Parathyroid adenoma (tissue), 2 donors: Measurements from ENCODE around the gene ABAT.

Source experiments
- H2AFZ ChIP-seq: fragments of 300-600 bp; sonication (generic); one replicate; pipeline ENCODE4 v1.7.0; 2017; ENCODE audit warnings: antibody characterized with exemption, mild to moderate bottlenecking
- H3K27ac ChIP-seq: fragments of 300-600 bp; sonication (generic); one replicate; pipeline ENCODE4 v1.7.0; 2017
- H3K27me3 ChIP-seq: fragments of 300-600 bp; sonication (generic); one replicate; pipeline ENCODE4 v1.7.0; 2017; ENCODE audit warnings: low read length; ENCODE audit not compliant: control insufficient read depth, insufficient read depth
- H3K36me3 ChIP-seq: fragments of 300-600 bp; sonication (generic); one replicate; pipeline ENCODE4 v1.7.0; 2017; ENCODE audit warnings: low read length; ENCODE audit not compliant: control insufficient read depth, insufficient read depth
- H3K4me1 ChIP-seq: fragments of 300-600 bp; sonication (generic); one replicate; pipeline ENCODE4 v1.7.0; 2017; ENCODE audit warnings: control low read depth
- H3K4me2 ChIP-seq: fragments of 300-600 bp; sonication (generic); one replicate; pipeline ENCODE4 v1.7.0; 2017; ENCODE audit warnings: low read length
- H3K4me3 ChIP-seq: fragments of 300-600 bp; sonication (generic); one replicate; pipeline ENCODE4 v1.7.0; 2017; ENCODE audit warnings: low read depth, low read length
- H3K79me2 ChIP-seq: fragments of 300-600 bp; sonication (generic); one replicate; pipeline ENCODE4 v1.7.0; 2017; ENCODE audit warnings: control low read depth
- H3K9ac ChIP-seq: fragments of 300-600 bp; sonication (generic); one replicate; pipeline ENCODE4 v1.7.0; 2017; ENCODE audit warnings: mild to moderate bottlenecking
- H3K9me3 ChIP-seq: fragments of 300-600 bp; sonication (generic); one replicate; pipeline ENCODE4 v1.7.0; 2017; ENCODE audit warnings: low read length; ENCODE audit not compliant: control insufficient read depth
- CTCF ChIP-seq: fragments of 300-600 bp; sonication (generic); IDR thresholded peaks from one replicate; pipeline ENCODE4 v1.7.0; 2017; ENCODE audit warnings: antibody characterized with exemption, mild to moderate bottlenecking
- donor health status: primary hyperparathyroidism.

The ABAT gene

GRCh38 chr16:8761078-8761477 is 86.7 kb downstream of the ABAT start:
- Histone ChIP-seq H3K9ac (no peak overlapping the region), H3K36me3 (no peaks in the 10 kb centered on the region), H3K27me3 (no peaks in the 10 kb centered on the region), H3K4me2 (no peak overlapping the region), H3K27ac (no peak overlapping the region), H3K4me1 (no peaks in the 10 kb centered on the region), H3K79me2 (no peaks in the 10 kb centered on the region), H3K4me3 (no peak overlapping the region), H3K9me3 (no peaks in the 10 kb centered on the region), H2AFZ (no peak overlapping the region)
- no peak for TF ChIP-seq CTCF

GRCh38 chr16:8762254-8762653 is 87.8 kb downstream of the ABAT start:
- H3K36me3 ChIP-seq, result no peaks in the 10 kb centered on the region
- H3K4me1 ChIP-seq, result no peaks in the 10 kb centered on the region
- H2AFZ ChIP-seq, result no peak overlapping the region
- H3K79me2 ChIP-seq, result no peaks in the 10 kb centered on the region
- H3K27me3 ChIP-seq, result no peaks in the 10 kb centered on the region
- no peak overlapping the region for H3K4me2 ChIP-seq
- no peak overlapping the region for H3K27ac ChIP-seq
- no peak for TF ChIP-seq CTCF
- H3K9me3 ChIP-seq, result no peaks in the 10 kb centered on the region
- no peak overlapping the region for H3K4me3 ChIP-seq
- no peak overlapping the region for H3K9ac ChIP-seq

- Histone ChIP-seq H3K27ac (no peak overlapping the region), H3K36me3 (no peaks in the 10 kb centered on the region), H3K9ac (no peak overlapping the region), H3K4me3 (no peak overlapping the region), H3K4me1 (no peaks in the 10 kb centered on the region), H3K79me2 (no peaks in the 10 kb centered on the region), H3K4me2 (no peak overlapping the region), H3K27me3 (no peaks in the 10 kb centered on the region), H2AFZ (no peak overlapping the region), H3K9me3 (no peaks in the 10 kb centered on the region)
- TF ChIP-seq CTCF, result no peak
These were observed 88.7 kb downstream of the ABAT start for GRCh38 chr16:8763083-8763482.

GRCh38 chr16:8763899-8764298 is 89.5 kb downstream of the ABAT start:
- Histone ChIP-seq H3K36me3 (no peaks in the 10 kb centered on the region), H3K4me2 (no peak overlapping the region), H3K79me2 (no peaks in the 10 kb centered on the region), H3K9ac (no peak overlapping the region), H3K27me3 (no peaks in the 10 kb centered on the region), H3K9me3 (no peaks in the 10 kb centered on the region), H3K4me1 (no peaks in the 10 kb centered on the region), H3K4me3 (no peak overlapping the region), H2AFZ (no peak overlapping the region), H3K27ac (no peak overlapping the region)
- TF ChIP-seq CTCF, result no peak

GRCh38 chr16:8764525-8765250 is 90.3 kb downstream of the ABAT start:
- H3K4me1 ChIP-seq, result no peaks in the 10 kb centered on the region
- no peaks in the 10 kb centered on the region for H3K36me3 ChIP-seq
- H2AFZ ChIP-seq, result no peak overlapping the region
- H3K9ac ChIP-seq, result no peak overlapping the region
- no peak overlapping the region for H3K4me3 ChIP-seq
- no peaks in the 10 kb centered on the region for H3K27me3 ChIP-seq
- H3K9me3 ChIP-seq, result no peaks in the 10 kb centered on the region
- H3K79me2 ChIP-seq, result no peaks in the 10 kb centered on the region
- no peak for TF ChIP-seq CTCF
- no peak overlapping the region for H3K4me2 ChIP-seq
- H3K27ac ChIP-seq, result no peak overlapping the region
